Fibroblast of lung (primary cell): ENCODE measurements around the gene STX8.

Experiments used
- CTCF ChIP-seq, 2 donors: IDR thresholded peaks in 1 of 2; conservative IDR thresholded peaks in 1 of 2; 1 replicate in 1 of 2; 2 replicates in 1 of 2; pipeline ENCODE4 v1.5.1; 2011 to 2012; ENCODE audit warnings: low read length in 2 of 2, control low read depth in 1 of 2, inconsistent platforms in 1 of 2, low read depth in 1 of 2, mild to moderate bottlenecking in 1 of 2
- EZH2 ChIP-seq: IDR thresholded peaks from 2 replicates; pipeline ENCODE4 v1.5.1; 2012; ENCODE audit warnings: low read length, control low read depth, mild to moderate bottlenecking; ENCODE audit errors: missing control alignments

GRCh38 chr17:9436630-9437029, 139.0 kb downstream of the STX8 start:
- TF ChIP-seq CTCF (conservative IDR thresholded peaks at IDR 0.05 in 1 of 2, IDR thresholded peaks at IDR 0.05 in 1 of 2; ENCODE audit: low read depth in 1 of 2, low read length in 2 of 2) (no peak), EZH2 (no peak)
